Sigmoid colon (tissue), 7 donors: ENCODE measurements around the gene BTN1A1. TPM values are rescaled to one million over a fixed set of nuclear protein-coding genes. Genes with fewer than 3 reads are reported as not detected.

Experiments
- DNase-seq: peaks from one replicate; pipeline ENCODE4 v3.0.0-alpha.2; 2019
- H3K27ac ChIP-seq, 4 donors: fragments of 200-600 bp; sonication (generic); one replicate each; pipeline ENCODE4 v1.5.1; 2016 to 2019; ENCODE audit warnings: mild to moderate bottlenecking in 1 of 4
- H3K27me3 ChIP-seq, 3 donors: fragments of 200-600 bp; sonication (generic); one replicate each; pipeline ENCODE4 v1.5.1; 2019; ENCODE audit warnings: mild to moderate bottlenecking in 1 of 3
- H3K36me3 ChIP-seq, 4 donors: fragments of 200-600 bp; sonication (generic); one replicate each; pipeline ENCODE4 v1.5.1; 2016 to 2019
- H3K4me1 ChIP-seq, 4 donors: fragments of 200-600 bp; sonication (generic); one replicate each; pipeline ENCODE4 v1.5.1; 2017 to 2019
- H3K4me3 ChIP-seq, 4 donors: fragments of 200-600 bp; sonication (generic); one replicate each; pipeline ENCODE4 v1.5.1; 2017 to 2019; ENCODE audit warnings: mild to moderate bottlenecking in 2 of 4, moderate library complexity in 1 of 4
- H3K9me3 ChIP-seq, 4 donors: fragments of 200-600 bp in 3 of 4; sonication (generic) in 3 of 4; one replicate each; pipeline versions ENCODE4 v1.5.1 to v1.6.1; 2013 to 2019
- CTCF ChIP-seq, 4 experiments: fragments of 450-650 bp in 3 of 4; fragments of 200-600 bp in 1 of 4; IDR thresholded peaks; one replicate each; pipeline ENCODE4 v1.5.1; 2016 to 2019; ENCODE audit warnings: antibody characterized with exemption in 4 of 4, mild to moderate bottlenecking in 3 of 4, moderate library complexity in 2 of 4
- EP300 ChIP-seq, 4 donors: sonication (generic); formaldehyde crosslinking; IDR thresholded peaks; one replicate each; pipeline ENCODE4 v1.6.1; 2017; ENCODE audit warnings: antibody characterized with exemption in 4 of 4
- POLR2A ChIP-seq, 2 donors: fragments of 450-650 bp; IDR thresholded peaks; one replicate each; pipeline ENCODE4 v1.6.1; 2016; ENCODE audit warnings: antibody characterized with exemption in 2 of 2, mild to moderate bottlenecking in 2 of 2, moderate library complexity in 2 of 2
- POLR2AphosphoS5 ChIP-seq, 4 donors: sonication (generic); formaldehyde crosslinking; IDR thresholded peaks; one replicate each; pipeline ENCODE4 v1.6.1; 2017; ENCODE audit warnings: antibody characterized with exemption in 4 of 4
- WGBS, 2 donors: extraction: QIAGEN DNeasy Blood & Tissue Kit; methylation state at CpG; one replicate each; pipeline ENCODE4 v1.1.7; 2013; 5-methylcytosine and 5-hydroxymethylcytosine counted together
- intact Hi-C: fragments of 100-400 bp; cut with DNase I; formaldehyde crosslinking; loops from one replicate; pipeline ENCODE4 v1.15.1; 2023
- polyA plus RNA-seq, 3 donors: library from polyadenylated mRNA; stranded (reverse); fragments of 200-250 nt; gene quantifications; one replicate each; pipeline ENCODE4 v1.2.3, GENCODE V29; 2013
- total RNA-seq, 4 donors: library from RNA; depleted of rRNA; stranded (reverse); fragments of >200 nt; gene quantifications; one replicate each; pipeline ENCODE4 v1.1.0, GENCODE V29; 2016
- donor health status: healthy with polysubstance abuse.
- donor health status: Bipolar disorder and iron deficiency.
- donor health status: healthy.

BTN1A1 gene
- total and polyA plus RNA-seq, 7 donors: 0.20 to 0.28 TPM; not detected in 5

- no peak for TF ChIP-seq POLR2AphosphoS5 (IDR thresholded peaks at IDR 0.05)
- TF ChIP-seq EP300 (IDR thresholded peaks at IDR 0.05): no peak
- no peak for TF ChIP-seq POLR2A (IDR thresholded peaks at IDR 0.05)
- TF ChIP-seq CTCF (IDR thresholded peaks at IDR 0.05): no peak
- intact Hi-C loops: loop anchor here (2.0 kb wide), 2 partner anchors 17 to 45 kb away; no protein-coding TSS in a partner anchor
- Histone ChIP-seq H3K9me3 (no peaks in the 10 kb centered on the region), H3K4me3 (no peak overlapping the region), H3K27me3 (no peaks in the 10 kb centered on the region), H3K36me3 (no peaks in the 10 kb centered on the region), H3K27ac (peak overlapping the region; percentile 23 to 92 (median 71)), H3K4me1 (peaks cover 0 to 30% (median 16%) of the 10 kb centered on the region in 4 donors)
- DNase-seq: no peak
- 91 to 94% methylated on average over 7 of the region's 7 CpGs for WGBS, 2 donors
These were observed 24.0 kb upstream of the BTN1A1 start for GRCh38 chr6:26475823-26476729.

GRCh38 chr6:26476896-26477295 lies 23.2 kb upstream of the BTN1A1 start:
- intact Hi-C loops: no loop called here
- Histone ChIP-seq H3K9me3 (no peaks in the 10 kb centered on the region), H3K27ac (peak overlapping the region; percentile 23 to 92 (median 71)), H3K4me1 (peaks cover 0 to 30% (median 16%) of the 10 kb centered on the region in 4 donors), H3K4me3 (no peak overlapping the region), H3K36me3 (no peaks in the 10 kb centered on the region), H3K27me3 (no peaks in the 10 kb centered on the region)
- no peak for TF ChIP-seq EP300 (IDR thresholded peaks at IDR 0.05)
- TF ChIP-seq CTCF (IDR thresholded peaks at IDR 0.05): no peak
- no peak for TF ChIP-seq POLR2A (IDR thresholded peaks at IDR 0.05)
- TF ChIP-seq POLR2AphosphoS5 (IDR thresholded peaks at IDR 0.05): no peak
- 85 to 93% methylated on average over 4 of the region's 4 CpGs for WGBS, 2 donors
- no peak for DNase-seq

- Histone ChIP-seq H3K36me3 (no peaks in the 10 kb centered on the region), H3K27me3 (no peaks in the 10 kb centered on the region), H3K4me3 (no peak overlapping the region), H3K9me3 (no peaks in the 10 kb centered on the region), H3K27ac (peak overlapping the region in 2 of 4 donors; percentile 22 to 91), H3K4me1 (peaks cover 0 to 30% (median 16%) of the 10 kb centered on the region in 4 donors)
- TF ChIP-seq POLR2AphosphoS5 (IDR thresholded peaks at IDR 0.05) (no peak), CTCF (IDR thresholded peaks at IDR 0.05) (no peak), POLR2A (IDR thresholded peaks at IDR 0.05) (no peak), EP300 (IDR thresholded peaks at IDR 0.05) (no peak)
- intact Hi-C loops: no loop called here
- WGBS, 2 donors: 46 to 59% methylated on average over 1 of the region's 1 CpG
- no peak for DNase-seq
These were observed 22.7 kb upstream of the BTN1A1 start for GRCh38 chr6:26477426-26477825.

GRCh38 chr6:26478100-26478984 lies 21.8 kb upstream of the BTN1A1 start:
- WGBS, 2 donors: 92 to 95% methylated on average over 2 of the region's 2 CpGs
- DNase-seq: no peak
- Histone ChIP-seq H3K27ac (peak overlapping the region in 1 of 4 donors; percentile 91), H3K9me3 (no peaks in the 10 kb centered on the region), H3K36me3 (no peaks in the 10 kb centered on the region), H3K4me3 (no peak overlapping the region), H3K27me3 (no peaks in the 10 kb centered on the region), H3K4me1 (peaks cover 0 to 25% (median 13%) of the 10 kb centered on the region in 4 donors)
- intact Hi-C loops: no loop called here
- TF ChIP-seq CTCF (IDR thresholded peaks at IDR 0.05) (no peak), POLR2A (IDR thresholded peaks at IDR 0.05) (no peak), POLR2AphosphoS5 (IDR thresholded peaks at IDR 0.05) (no peak), EP300 (IDR thresholded peaks at IDR 0.05) (no peak)
